Limb (tissue), 2 donors: ENCODE measurements around the gene SHLD2.
"Not testable (repeated sequence)": the region's sequence is repeated elsewhere in the genome, so short reads cannot be mapped to it uniquely, and the experiment has no call there.

ENCODE experiments used
- DNase-seq, 2 donors: peaks; one replicate each; pipeline ENCODE4 v3.0.0-alpha.2; 2016; ENCODE audit errors: extremely low spot score in 2 of 2

Gene SHLD2

DNA sequence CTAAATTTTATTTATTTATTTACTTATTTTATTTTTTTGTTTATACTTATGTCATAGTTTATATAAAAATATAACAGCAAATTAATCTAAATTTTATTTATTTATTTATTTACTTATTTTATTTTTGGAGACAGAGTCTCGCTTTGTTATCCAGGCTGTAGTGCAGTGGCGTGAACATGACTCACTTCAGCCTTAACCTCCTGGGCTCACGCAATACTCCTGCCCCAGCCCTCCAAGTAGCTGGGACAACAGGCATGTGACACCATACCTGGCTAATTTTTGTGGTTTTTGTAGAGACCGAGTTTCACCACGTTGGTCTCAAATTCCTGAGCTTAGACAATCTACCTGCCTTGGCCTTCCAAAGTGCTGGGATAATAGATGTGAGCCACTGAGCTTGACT lies 115.3 kb downstream of the SHLD2 start:
- not testable (repeated sequence) for DNase-seq

DNA sequence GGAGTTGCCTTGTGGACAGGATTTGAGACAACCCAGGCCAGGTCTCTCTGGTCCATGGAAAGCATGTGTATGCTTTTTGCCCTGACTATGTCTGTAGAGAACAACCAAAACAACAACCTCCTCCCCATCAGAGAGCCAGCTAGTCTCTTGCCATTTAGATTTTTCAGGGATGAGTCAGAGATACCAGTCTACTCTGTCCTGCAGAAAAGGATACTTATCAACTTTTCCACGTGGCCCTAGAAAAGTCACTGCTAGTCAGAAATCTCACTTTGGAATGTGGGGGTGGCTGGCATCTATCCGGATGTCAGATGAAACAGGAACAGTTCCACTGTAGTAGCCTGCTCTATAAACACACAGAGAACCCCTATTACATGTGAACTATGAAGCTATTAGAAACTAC lies 116.8 kb downstream of the SHLD2 start:
- not testable (repeated sequence) for DNase-seq

DNA sequence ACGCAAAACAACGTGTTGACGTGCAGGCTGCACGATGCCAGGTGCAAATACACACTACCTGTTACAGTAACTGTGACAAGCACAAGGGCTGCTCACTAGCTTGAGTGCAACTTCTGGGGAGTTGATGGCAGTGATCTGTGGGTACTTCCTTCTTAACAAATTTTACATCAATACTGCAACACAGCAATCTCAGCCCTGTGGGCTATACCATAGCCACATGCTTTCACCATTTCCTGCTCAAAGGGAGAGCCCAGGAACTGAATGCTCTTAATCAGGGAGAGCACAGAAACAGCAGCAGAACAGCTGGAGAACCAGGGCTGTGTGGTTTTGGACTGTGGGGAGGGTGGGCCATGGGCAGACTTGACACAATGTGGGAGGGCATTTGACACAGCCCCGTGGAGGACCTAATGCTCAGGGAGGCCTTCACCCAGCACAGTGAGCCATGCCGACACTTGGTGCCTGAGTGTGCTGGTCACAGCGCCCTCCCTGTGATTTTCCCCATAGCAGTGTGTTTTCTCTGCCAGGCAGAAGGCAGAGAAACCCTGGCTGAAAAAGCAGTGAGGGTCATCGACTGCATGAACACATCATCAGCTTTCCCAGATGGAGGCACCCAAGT lies 118.3 kb downstream of the SHLD2 start:
- not testable (repeated sequence) for DNase-seq

DNA sequence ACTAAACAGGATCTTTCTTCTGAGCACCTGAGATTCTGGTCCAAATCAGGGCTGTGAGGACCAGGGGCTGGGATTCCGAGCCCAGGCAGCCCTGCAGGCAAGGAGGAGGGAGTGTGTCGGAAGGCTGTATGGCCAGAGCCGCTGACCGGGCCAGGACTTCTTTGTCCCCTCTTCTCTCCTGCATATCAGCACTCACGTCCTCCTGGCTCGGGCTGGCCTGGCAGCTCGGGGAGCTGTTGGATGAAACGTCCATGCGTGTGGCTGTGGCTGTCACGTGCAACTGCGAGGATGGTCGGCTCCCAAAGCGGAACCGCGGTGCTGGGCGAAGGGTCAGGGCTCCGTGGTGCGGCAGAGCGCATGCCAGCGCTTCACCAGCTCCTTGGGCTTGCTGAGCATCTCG lies 118.8 kb downstream of the SHLD2 start:
- not testable (repeated sequence) for DNase-seq

DNA sequence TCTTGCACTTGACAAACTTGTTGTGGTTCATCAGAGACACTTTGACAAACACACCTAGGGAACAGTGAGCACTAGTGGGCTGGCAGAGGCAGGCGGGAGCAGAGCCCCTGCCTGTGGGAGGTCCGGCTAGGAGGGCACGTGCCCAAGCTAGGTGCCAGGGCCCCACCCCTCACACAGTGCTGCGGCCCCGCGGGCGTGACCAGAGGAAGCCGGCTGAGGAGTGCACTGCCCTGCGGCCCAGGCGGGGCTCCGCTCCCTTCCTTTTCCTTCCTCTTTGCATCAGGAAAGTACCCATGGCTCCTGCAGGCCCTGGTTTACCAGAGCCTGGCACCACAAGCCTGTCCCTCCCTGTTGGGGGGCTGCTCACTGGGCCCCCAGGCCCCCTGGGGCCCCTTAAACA lies 121.1 kb downstream of the SHLD2 start:
- not testable (repeated sequence) for DNase-seq

DNA sequence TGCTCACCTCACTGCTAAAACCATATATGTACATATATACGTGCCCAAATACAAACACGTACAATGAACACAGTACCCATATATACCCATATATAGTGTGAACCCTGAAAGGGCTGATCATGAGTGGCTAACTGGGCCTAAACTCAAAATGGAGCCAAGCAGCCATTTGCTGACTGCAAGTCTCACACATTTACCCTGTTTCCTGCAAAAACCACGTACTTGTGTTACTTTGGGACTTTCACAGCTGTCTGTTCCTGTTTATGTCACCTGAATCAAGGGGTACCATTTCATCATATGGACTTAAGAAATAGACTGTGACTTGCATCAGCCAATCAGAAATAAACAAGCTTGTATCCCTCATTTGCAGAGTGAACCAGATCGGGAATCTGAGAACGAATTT lies 124.4 kb downstream of the SHLD2 start:
- not testable (repeated sequence) for DNase-seq

DNA sequence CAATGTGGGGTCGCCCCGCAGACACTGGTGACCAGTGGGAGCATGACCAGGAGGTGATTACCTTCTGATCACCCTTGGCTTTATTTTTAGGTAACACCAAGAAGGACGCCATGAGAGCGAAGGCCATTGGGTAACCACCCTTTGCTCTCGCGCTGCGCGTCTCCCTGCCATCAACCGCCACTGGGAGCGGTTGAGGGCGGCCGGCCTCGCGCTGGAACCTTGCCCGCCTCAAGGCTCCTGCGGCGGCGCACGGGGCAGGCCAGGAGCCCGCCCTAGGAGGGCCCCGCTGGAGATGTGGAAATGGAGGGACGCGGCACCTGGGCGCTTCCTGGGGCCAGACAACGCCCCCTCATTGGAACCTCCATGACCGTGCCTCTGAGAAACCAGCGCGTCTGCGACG lies 127.8 kb downstream of the SHLD2 start:
- not testable (repeated sequence) for DNase-seq

DNA sequence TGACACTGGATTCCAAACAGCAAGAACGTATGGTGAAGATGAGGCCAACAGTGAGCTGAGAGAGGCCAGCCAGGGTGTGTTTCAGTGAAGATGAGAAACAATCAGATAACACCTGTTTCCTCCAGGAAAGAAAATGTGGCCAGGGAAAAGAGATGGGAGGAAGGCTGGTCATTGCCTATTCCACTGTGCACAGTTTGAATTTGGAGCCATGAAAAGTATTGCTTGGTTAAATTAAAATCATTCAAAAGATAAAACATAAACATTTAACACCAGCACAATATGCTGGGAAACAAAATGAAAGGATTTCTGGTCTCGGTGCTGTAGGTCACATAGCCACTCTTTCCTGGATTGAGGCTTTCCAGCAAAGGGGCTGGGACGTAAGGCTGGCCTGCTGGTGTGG lies 130.1 kb downstream of the SHLD2 start, which contains the start of gene NUTM2A:
TSS of gene NUTM2A (plus strand) at position 301 of the 400 bp plus-strand sequence. CDS start 383 bp downstream, outside the sequence.
- not testable (repeated sequence) for DNase-seq

DNA sequence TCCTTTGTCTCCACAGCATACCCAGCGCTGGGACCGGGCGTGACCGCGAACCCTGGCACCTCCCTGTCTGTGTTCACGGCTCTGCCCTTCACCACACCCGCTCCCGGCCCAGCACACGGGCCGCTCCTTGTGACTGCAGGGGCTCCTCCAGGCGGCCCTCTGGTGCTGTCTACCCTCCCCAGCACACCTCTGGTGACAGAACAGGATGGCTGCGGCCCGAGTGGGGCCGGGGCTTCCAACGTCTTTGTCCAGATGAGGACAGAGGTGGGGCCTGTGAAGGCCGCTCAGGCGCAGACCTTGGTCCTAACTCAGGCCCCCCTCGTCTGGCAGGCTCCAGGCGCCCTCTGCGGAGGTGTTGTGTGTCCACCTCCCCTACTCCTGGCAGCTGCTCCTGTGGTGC lies 133.2 kb downstream of the SHLD2 start:
- DNase-seq, result not testable (repeated sequence)

DNA sequence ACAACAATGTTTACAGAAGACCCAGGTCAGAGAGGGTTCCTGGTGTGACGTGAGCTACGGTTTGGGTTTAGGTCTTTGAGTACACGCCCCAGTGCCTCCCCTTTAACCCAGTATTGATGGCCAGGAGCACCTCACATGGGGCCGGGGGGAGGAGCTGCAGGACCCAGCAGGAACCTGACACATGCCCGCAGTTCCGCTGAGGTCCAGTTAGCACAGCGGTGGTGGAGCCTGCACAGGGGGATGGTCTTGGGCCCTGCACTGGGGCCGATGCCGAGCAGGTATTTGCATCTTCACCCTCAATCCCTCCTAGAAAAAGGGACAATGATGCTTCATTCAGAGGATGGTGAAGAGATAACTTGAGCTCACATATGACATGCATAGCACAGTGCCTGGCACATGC lies 134.2 kb downstream of the SHLD2 start:
- DNase-seq, result not testable (repeated sequence)

DNA sequence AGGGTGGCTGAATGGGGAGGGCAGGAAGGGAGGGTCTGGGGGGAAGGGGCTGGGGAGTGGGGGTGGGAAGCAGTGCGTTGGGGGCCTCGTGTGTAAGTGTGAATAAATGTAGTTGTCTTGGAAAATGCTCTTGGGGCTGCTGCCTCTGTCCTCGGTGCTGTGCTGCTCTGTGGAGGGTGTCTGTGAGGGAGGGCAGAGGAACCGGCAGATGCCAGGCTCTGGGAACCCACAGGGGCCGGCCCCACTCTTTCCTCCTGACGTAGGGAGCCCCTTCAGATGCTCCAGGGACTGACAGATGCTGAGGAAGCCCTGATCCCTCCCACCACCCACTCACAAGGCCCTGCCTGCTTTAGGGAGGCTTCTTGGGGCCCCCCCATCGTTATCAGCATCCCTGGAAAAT lies 139.8 kb downstream of the SHLD2 start:
- not testable (repeated sequence) for DNase-seq

DNA sequence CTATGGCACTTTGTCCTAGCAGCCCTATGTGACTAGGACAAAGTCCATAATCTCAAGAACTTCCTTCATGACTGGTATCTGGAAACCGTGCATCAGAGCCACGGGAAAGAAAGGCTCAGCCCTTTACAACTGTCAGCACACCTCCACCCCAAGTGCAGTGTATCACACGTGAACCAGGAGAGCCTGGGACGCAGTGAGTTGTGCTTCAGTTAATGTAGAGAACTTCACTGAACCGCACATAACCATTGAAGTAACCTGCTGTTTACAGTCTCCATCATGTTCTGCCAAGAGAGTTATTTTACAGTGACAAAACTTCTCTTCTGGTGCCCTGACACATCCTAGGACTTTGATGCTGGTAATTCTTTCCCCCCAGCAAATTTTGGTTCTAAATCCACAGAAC lies 142.2 kb downstream of the SHLD2 start:
- DNase-seq, result not testable (repeated sequence)

DNA sequence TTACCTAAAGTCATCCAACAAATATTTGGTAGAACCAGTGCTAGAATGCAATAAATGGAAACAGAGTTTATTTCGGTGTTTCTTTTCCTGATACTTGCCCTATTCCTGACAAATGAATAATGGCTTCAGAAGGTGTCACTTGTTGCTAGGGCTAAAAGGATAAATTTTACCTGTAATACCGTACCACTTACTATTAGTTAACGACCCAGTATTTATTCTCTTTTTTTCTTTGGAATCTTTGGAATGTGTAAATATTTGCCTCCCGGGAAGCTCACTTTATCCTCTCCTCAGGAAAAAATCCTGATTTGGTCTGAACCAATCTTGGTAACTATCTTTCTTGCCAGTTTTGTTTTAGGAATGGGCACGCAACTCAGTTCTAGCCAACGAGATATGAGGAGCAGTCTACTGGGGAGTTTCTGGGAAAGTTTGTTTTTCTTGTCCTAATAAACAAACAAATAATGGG lies 144.4 kb downstream of the SHLD2 start:
- DNase-seq, result not testable (repeated sequence)
